ENCODE results near the gene NELFB.

The NELFB gene

GRCh38 chr9:137254624-137255447 lies at the start of gene NELFB:
NELFB (plus strand) TSS chr9:137255327.
- TF ChIP-seq, protein P1, sequence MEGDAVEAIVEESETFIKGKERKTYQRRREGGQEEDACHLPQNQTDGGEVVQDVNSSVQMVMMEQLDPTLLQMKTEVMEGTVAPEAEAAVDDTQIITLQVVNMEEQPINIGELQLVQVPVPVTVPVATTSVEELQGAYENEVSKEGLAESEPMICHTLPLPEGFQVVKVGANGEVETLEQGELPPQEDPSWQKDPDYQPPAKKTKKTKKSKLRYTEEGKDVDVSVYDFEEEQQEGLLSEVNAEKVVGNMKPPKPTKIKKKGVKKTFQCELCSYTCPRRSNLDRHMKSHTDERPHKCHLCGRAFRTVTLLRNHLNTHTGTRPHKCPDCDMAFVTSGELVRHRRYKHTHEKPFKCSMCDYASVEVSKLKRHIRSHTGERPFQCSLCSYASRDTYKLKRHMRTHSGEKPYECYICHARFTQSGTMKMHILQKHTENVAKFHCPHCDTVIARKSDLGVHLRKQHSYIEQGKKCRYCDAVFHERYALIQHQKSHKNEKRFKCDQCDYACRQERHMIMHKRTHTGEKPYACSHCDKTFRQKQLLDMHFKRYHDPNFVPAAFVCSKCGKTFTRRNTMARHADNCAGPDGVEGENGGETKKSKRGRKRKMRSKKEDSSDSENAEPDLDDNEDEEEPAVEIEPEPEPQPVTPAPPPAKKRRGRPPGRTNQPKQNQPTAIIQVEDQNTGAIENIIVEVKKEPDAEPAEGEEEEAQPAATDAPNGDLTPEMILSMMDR (IDR thresholded peaks at IDR 0.05; ENCODE audit: low read depth, low read length), result no peak

GRCh38 chr9:137206602-137207001 lies 48.5 kb upstream of the NELFB start:
- TF ChIP-seq, protein P1 (IDR thresholded peaks at IDR 0.05; ENCODE audit: low read depth, low read length), result no peak
- DNase-seq (ENCODE audit: extremely low read depth, low read depth), result no peak

More at GRCh38 chr9:137254624-137255447, at the start of gene NELFB:
- peak; percentile 70 for DNase-seq (ENCODE audit: extremely low read depth, low read depth)

DNA sequence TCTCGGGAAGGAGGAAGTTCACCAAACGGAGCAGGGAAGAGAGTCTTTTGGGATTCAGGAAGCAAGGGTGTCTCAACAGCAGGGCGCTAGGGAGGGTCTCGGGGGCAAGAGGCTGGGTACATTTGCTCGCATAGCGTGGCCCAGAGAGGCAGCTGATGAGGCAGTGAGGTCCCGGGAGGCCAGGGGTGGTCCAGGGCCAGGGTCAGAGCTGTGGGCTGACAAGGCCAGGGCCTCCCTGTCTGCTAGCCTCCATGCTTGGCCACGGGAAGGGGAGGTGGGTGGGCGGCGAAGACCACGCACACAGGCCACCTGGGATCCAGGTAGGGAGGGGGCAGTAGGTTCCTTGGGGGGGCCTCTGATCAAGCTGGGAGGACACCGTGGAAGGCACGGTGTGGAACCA lies 43.6 kb upstream of the NELFB start:
- TF ChIP-seq, protein P1 (IDR thresholded peaks at IDR 0.05; ENCODE audit: low read depth, low read length), result no peak
- no peak for DNase-seq (ENCODE audit: extremely low read depth, low read depth)

DNA sequence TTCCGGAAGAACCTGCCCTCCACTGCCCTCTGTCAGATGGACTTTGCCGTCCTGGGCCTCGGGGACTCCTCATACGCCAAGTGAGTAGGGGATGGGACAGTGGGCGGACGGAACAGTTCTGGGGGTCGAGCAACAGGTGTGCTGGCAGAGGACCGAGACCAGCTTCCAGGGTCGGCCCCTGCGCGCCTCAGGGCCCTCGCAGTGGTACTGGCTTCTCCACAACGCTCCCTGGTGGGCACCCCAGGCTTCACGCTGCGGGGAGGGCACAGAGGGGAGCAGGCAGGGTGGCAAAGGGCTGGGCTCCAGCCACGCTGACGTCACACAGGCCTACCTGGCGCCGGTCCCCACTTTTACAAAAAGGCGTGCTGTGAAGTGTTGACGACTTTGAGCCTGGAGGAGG lies 42.6 kb upstream of the NELFB start:
- TF ChIP-seq, protein P1 (IDR thresholded peaks at IDR 0.05; ENCODE audit: low read depth, low read length), result no peak
- no peak for DNase-seq (ENCODE audit: extremely low read depth, low read depth)

- TF ChIP-seq, protein P1 (IDR thresholded peaks at IDR 0.05; ENCODE audit: low read depth, low read length), result no peak
- no peak for DNase-seq (ENCODE audit: extremely low read depth, low read depth)
Observed at GRCh38 chr9:137213160-137214060, 41.7 kb upstream of the NELFB start.

DNA sequence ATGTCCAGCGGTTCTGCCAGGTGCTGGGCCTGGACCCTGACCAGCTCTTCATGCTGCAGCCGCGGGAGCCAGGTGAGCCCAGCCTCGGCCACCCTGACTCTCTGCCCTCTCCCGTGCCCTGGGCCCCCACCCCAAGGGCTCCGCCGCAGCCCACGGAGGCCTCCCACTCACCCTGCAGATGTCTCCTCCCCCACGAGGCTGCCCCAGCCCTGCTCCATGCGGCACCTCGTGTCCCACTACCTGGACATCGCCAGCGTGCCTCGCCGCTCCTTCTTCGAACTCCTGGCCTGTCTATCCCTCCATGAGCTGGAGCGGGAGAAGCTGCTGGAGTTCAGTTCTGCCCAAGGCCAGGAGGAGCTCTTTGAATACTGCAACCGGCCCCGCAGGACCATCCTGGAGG lies 40.5 kb upstream of the NELFB start:
- no peak for DNase-seq (ENCODE audit: extremely low read depth, low read depth)
- TF ChIP-seq, protein P1 (IDR thresholded peaks at IDR 0.05; ENCODE audit: low read depth, low read length), result no peak

Data from AG09319 (cell line).